Cardiac fibroblast (primary cell): ENCODE measurements around the gene RTP2.
A peak's percentile ranks its signal among the peaks of the same experiment; 100 is the strongest.

Experiments
- DNase-seq, 2 donors: peaks; one replicate each; pipeline versions ENCODE4 v3.0.0 to v3.0.0-alpha.2; 2010; ENCODE audit warnings: low read depth in 2 of 2
- H3K4me3 ChIP-seq, 2 donors: replicated peaks in 1 of 2; 1 replicate in 1 of 2; 2 replicates in 1 of 2; pipeline ENCODE4 v1.5.1; 2011; ENCODE audit warnings: low read depth in 2 of 2, low read length in 2 of 2, mild to moderate bottlenecking in 2 of 2, moderate library complexity in 1 of 2
- TF ChIP-seq, protein P1 (sequence below): IDR thresholded peaks from one replicate; pipeline ENCODE4 v1.5.1; 2011; ENCODE audit warnings: low read depth, mild to moderate bottlenecking, low read length, inconsistent platforms

The RTP2 gene

DNA sequence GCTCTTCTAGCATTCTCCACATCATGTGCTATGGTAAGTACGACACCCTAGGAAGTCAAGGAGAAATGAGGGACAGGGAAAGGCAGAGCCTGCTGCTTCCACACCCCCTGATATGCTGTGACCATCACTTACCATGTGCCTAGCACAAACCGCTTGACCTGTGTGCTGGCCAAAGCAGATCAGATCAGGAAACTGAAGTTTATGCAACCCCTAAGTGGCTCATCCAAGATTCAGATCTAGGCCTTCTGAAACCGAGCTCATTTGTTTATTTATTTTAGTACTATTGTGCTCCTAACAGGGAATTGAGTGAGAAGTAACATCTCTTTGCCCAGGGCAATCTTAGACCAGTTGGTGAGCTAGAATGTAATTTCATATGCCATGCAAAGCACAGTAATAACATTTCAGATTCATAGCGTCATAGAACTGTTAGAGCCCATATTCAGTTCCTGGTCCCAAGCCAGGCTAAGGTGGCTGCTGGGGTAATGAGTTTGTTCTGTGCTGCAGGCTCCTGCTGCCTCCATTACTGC lies at the start of gene RTP2:
Gene RTP2 (minus strand): TSS at position 51 of the 527 bp plus-strand sequence. CDS start 429 bp downstream, outside the sequence.
- no peak for DNase-seq
- TF ChIP-seq, protein P1, sequence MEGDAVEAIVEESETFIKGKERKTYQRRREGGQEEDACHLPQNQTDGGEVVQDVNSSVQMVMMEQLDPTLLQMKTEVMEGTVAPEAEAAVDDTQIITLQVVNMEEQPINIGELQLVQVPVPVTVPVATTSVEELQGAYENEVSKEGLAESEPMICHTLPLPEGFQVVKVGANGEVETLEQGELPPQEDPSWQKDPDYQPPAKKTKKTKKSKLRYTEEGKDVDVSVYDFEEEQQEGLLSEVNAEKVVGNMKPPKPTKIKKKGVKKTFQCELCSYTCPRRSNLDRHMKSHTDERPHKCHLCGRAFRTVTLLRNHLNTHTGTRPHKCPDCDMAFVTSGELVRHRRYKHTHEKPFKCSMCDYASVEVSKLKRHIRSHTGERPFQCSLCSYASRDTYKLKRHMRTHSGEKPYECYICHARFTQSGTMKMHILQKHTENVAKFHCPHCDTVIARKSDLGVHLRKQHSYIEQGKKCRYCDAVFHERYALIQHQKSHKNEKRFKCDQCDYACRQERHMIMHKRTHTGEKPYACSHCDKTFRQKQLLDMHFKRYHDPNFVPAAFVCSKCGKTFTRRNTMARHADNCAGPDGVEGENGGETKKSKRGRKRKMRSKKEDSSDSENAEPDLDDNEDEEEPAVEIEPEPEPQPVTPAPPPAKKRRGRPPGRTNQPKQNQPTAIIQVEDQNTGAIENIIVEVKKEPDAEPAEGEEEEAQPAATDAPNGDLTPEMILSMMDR, result no peak
- H3K4me3 ChIP-seq, result no peak within 1 kb of the TSS

- peak overlapping the region in 1 of 2 donors; percentile 6 for H3K4me3 ChIP-seq
- TF ChIP-seq, protein P1, result no peak
- peak in 1 of 2 donors; percentile 26 for DNase-seq
Measured at GRCh38 chr3:187750513-187751123, 48.3 kb upstream of the RTP2 start.

GRCh38 chr3:187750006-187750512 lies 47.7 kb upstream of the RTP2 start:
- DNase-seq, result peak; percentile 15 to 29
- H3K4me3 ChIP-seq, result peak overlapping the region in 1 of 2 donors; percentile 6

GRCh38 chr3:187748050-187748481 lies 45.7 kb upstream of the RTP2 start:
- H3K4me3 ChIP-seq, result no peak overlapping the region
- DNase-seq, result peak; percentile 86 to 89

More at GRCh38 chr3:187750006-187750512, 47.7 kb upstream of the RTP2 start:
- TF ChIP-seq, protein P1, result no peak

DNA sequence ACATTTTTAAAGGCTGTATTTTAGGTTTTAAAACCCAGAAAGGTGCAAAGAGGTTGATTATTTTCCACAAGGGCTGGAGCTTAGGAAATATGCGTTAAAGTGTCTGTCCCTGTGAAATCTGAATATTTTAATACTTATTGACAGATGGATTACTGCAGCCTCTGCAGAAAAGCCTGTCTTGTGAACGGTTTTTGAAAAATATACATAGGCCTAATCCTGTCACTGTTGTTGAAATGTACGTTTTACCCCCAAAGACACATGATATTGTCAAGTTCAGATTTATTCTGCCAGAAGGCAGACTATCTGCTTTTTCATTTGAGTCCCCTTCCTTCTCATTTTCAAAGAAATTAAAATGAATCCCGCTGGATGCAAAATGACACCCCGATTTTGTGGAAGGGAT lies 45.1 kb upstream of the RTP2 start:
- DNase-seq, result no peak
- TF ChIP-seq, protein P1, result no peak
- H3K4me3 ChIP-seq, result no peak overlapping the region

More at GRCh38 chr3:187748050-187748481, 45.7 kb upstream of the RTP2 start:
- TF ChIP-seq, protein P1, result peak; percentile 99

DNA sequence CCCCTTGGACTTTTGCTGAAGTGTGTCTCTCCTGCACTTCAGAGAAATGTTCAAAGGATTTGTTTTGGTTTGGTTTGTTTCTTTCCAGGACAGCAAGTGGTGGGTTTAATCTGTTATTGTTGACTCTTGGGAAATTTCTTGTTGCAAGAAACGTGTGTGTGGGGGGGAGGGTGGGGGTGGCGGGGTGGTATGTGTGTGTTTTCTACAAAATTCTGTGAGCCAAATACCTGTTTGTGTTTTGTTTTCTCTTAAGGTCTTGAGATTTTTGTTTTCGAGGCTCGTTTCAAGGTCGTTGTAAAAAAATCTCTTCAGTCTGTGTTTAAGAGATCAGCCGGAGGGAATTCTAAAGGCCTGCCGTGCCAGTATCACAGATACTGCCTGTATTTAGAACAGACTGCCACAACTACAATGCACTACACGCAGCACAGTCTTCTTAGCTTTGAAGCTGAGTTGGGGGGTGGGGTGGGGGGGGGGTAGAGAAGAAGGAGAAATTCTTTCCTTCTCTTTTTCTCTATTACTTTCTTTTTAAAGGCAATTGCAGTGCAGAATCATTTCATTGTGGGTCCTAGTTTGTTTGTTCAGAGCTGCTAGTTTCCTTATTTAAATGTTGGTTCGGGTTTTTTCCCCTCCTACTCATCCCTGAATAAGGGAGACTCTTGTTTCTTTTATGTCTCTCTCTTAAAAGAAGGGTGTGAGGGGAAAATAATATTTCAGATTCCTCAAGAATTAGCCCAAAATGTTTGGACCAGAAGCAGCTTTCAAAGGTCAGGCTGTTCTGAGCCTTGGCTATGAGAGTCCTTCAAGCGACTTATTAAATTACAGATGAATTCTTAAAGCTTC lies 44.3 kb upstream of the RTP2 start:
- H3K4me3 ChIP-seq, result peak overlapping the region; percentile 40 to 50
- TF ChIP-seq, protein P1, result no peak
- DNase-seq, result peak; percentile 57 to 67
